Mesenchymal stem cell (in vitro differentiated cells and primary cell): ENCODE data around the gene SEPTIN12.

Source experiments
- DNase-seq: peaks from one replicate; pipeline ENCODE4 v3.0.0-alpha.2; 2013
- H2AFZ ChIP-seq: one replicate; pipeline ENCODE4 v1.6.1; 2013; ENCODE audit warnings: low read depth, mild to moderate bottlenecking, control low read depth, inconsistent platforms, low read length, moderate library complexity
- H2AK5ac ChIP-seq: 2 replicates; pipeline ENCODE4 v1.6.1; 2013; ENCODE audit warnings: low read length, moderate library complexity, mild to moderate bottlenecking, inconsistent platforms; ENCODE audit not compliant: severe bottlenecking
- H2BK120ac ChIP-seq: one replicate; pipeline ENCODE4 v1.6.1; 2013; ENCODE audit warnings: low read depth, mild to moderate bottlenecking, inconsistent platforms, low read length, moderate library complexity
- H2BK12ac ChIP-seq, 2 experiments: one replicate each; pipeline ENCODE4 v1.6.1; 2013; ENCODE audit warnings: inconsistent platforms in 2 of 2, low read length in 2 of 2, mild to moderate bottlenecking in 2 of 2, moderate library complexity in 2 of 2, control low read depth in 1 of 2
- H2BK15ac ChIP-seq: one replicate; pipeline ENCODE4 v1.6.1; 2013; ENCODE audit warnings: mild to moderate bottlenecking, low read depth, inconsistent platforms; ENCODE audit not compliant: poor library complexity, severe bottlenecking
- H2BK5ac ChIP-seq: 2 replicates; pipeline ENCODE4 v1.6.1; 2013; ENCODE audit warnings: low read depth, mild to moderate bottlenecking, low read length, control low read depth, inconsistent platforms; ENCODE audit not compliant: poor library complexity, severe bottlenecking
- H3K14ac ChIP-seq, 2 experiments: one replicate each; pipeline ENCODE4 v1.6.1; 2013; ENCODE audit warnings: inconsistent platforms in 2 of 2, low read length in 2 of 2, control low read depth in 1 of 2, mild to moderate bottlenecking in 1 of 2, moderate library complexity in 1 of 2
- H3K18ac ChIP-seq, 2 experiments: one replicate each; pipeline ENCODE4 v1.6.1; 2013; ENCODE audit warnings: inconsistent platforms in 2 of 2, low read length in 2 of 2, control low read depth in 1 of 2, low read depth in 1 of 2, mild to moderate bottlenecking in 1 of 2
- H3K23ac ChIP-seq, 2 experiments: one replicate each; pipeline ENCODE4 v1.6.1; 2013; ENCODE audit warnings: inconsistent platforms in 2 of 2, low read length in 2 of 2, mild to moderate bottlenecking in 2 of 2, moderate library complexity in 2 of 2, control low read depth in 1 of 2
- H3K27ac ChIP-seq: 2 replicates; pipeline ENCODE4 v1.5.1; 2013; ENCODE audit warnings: mild to moderate bottlenecking, moderate library complexity, low read length, control low read depth, inconsistent platforms; ENCODE audit not compliant: poor library complexity, severe bottlenecking
- H3K27me3 ChIP-seq, 2 experiments: 2 replicates each; pipeline versions ENCODE4 v1.6.1 to v1.7.0; 2013; ENCODE audit warnings: low read length in 2 of 2, mild to moderate bottlenecking in 2 of 2, moderate library complexity in 2 of 2, control low read depth in 1 of 2, inconsistent platforms in 1 of 2; ENCODE audit not compliant: control insufficient read depth in 1 of 2, insufficient read depth in 1 of 2
- H3K36me3 ChIP-seq, 2 experiments: 2 replicates each; pipeline versions ENCODE4 v1.6.1 to v1.7.0; 2013; ENCODE audit warnings: low read length in 2 of 2, control low read depth in 1 of 2, inconsistent platforms in 1 of 2, low read depth in 1 of 2, mild to moderate bottlenecking in 1 of 2; ENCODE audit not compliant: insufficient read depth in 2 of 2, control insufficient read depth in 1 of 2
- H3K4ac ChIP-seq, 2 experiments: one replicate each; pipeline ENCODE4 v1.6.1; 2013; ENCODE audit warnings: inconsistent platforms in 2 of 2, low read length in 2 of 2, mild to moderate bottlenecking in 2 of 2, moderate library complexity in 2 of 2, control low read depth in 1 of 2, low read depth in 1 of 2
- H3K4me1 ChIP-seq: 2 replicates; pipeline ENCODE4 v1.6.1; 2013; ENCODE audit warnings: low read depth, low read length, control low read depth; ENCODE audit not compliant: control insufficient read depth, insufficient read depth
- H3K4me2 ChIP-seq: 2 replicates; pipeline ENCODE4 v1.6.1; 2013; ENCODE audit warnings: low read length, mild to moderate bottlenecking, inconsistent platforms; ENCODE audit not compliant: poor library complexity, severe bottlenecking
- H3K4me3 ChIP-seq, 2 experiments: 2 replicates each; pipeline versions ENCODE4 v1.5.1 to v1.7.0; 2013; ENCODE audit warnings: low read length in 2 of 2, mild to moderate bottlenecking in 2 of 2, control low read depth in 1 of 2, low read depth in 1 of 2; ENCODE audit not compliant: insufficient read depth in 1 of 2
- H3K79me1 ChIP-seq: replicated peaks from 2 replicates; pipeline ENCODE4 v1.6.1; 2013; ENCODE audit warnings: mild to moderate bottlenecking, control low read depth, low read length, inconsistent platforms; ENCODE audit not compliant: poor library complexity, severe bottlenecking
- H3K9ac ChIP-seq: 2 replicates; pipeline ENCODE4 v1.7.0; 2013; ENCODE audit warnings: mild to moderate bottlenecking, low read length, moderate library complexity
- H3K9me3 ChIP-seq: 2 replicates; pipeline ENCODE4 v1.7.0; 2013; ENCODE audit warnings: mild to moderate bottlenecking, low read length; ENCODE audit not compliant: control insufficient read depth
- H4K8ac ChIP-seq: one replicate; pipeline ENCODE4 v1.6.1; 2013; ENCODE audit warnings: inconsistent platforms, mild to moderate bottlenecking, low read length, moderate library complexity
- H4K91ac ChIP-seq: one replicate; pipeline ENCODE4 v1.6.1; 2013; ENCODE audit warnings: mild to moderate bottlenecking, low read length, inconsistent platforms
- WGBS: methylation state at CpG from one replicate; pipeline ENCODE4 v1.1.7; 2013; ENCODE audit warnings: mixed read lengths; 5-methylcytosine and 5-hydroxymethylcytosine counted together

Gene SEPTIN12

GRCh38 chr16:4753227-4753626 lies 34.9 kb downstream of the SEPTIN12 start:
- Histone ChIP-seq H2AFZ (no peak overlapping the region), H3K18ac (no peak overlapping the region), H2BK15ac (no peak overlapping the region), H3K79me1 (peaks cover 32% of the 10 kb centered on the region), H4K91ac (no peak overlapping the region), H3K4me2 (no peak overlapping the region), H3K9ac (no peak overlapping the region), H2BK5ac (no peak overlapping the region), H3K27me3 (no peaks in the 10 kb centered on the region), H3K23ac (no peak overlapping the region), H3K4me1 (peaks cover 2% of the 10 kb centered on the region), H3K9me3 (no peaks in the 10 kb centered on the region), H2BK120ac (no peak overlapping the region), H3K4ac (no peak overlapping the region), H3K4me3 (no peak overlapping the region), H2BK12ac (no peak overlapping the region), H4K8ac (no peak overlapping the region), H3K27ac (no peak overlapping the region), H3K36me3 (peaks cover 70 to 73% of the 10 kb centered on the region in 2 experiments), H2AK5ac (no peak overlapping the region), H3K14ac (no peak overlapping the region)
- no peak for DNase-seq
- WGBS: 94% methylated on average over 11 of the region's 11 CpGs

GRCh38 chr16:4752351-4753100 lies 35.6 kb downstream of the SEPTIN12 start:
- H3K9me3 ChIP-seq: no peaks in the 10 kb centered on the region
- peaks cover 2% of the 10 kb centered on the region for H3K4me1 ChIP-seq
- H3K36me3 ChIP-seq: peaks cover 65 to 68% of the 10 kb centered on the region in 2 experiments
- no peak overlapping the region for H3K27ac ChIP-seq
- no peak overlapping the region for H2BK12ac ChIP-seq
- H3K18ac ChIP-seq: no peak overlapping the region
- no peak overlapping the region for H3K23ac ChIP-seq
- H3K4me3 ChIP-seq: no peak overlapping the region
- 98% methylated on average over 43 of the region's 44 CpGs for WGBS
- DNase-seq: no peak
- no peak overlapping the region for H2BK15ac ChIP-seq
- H4K91ac ChIP-seq: no peak overlapping the region
- H2AK5ac ChIP-seq: no peak overlapping the region
- peaks cover 32% of the 10 kb centered on the region for H3K79me1 ChIP-seq
- H3K14ac ChIP-seq: no peak overlapping the region
- no peak overlapping the region for H2BK5ac ChIP-seq
- no peak overlapping the region for H3K9ac ChIP-seq
- H3K27me3 ChIP-seq: no peaks in the 10 kb centered on the region
- H3K4ac ChIP-seq: no peak overlapping the region
- no peak overlapping the region for H2AFZ ChIP-seq
- H4K8ac ChIP-seq: no peak overlapping the region
- no peak overlapping the region for H3K4me2 ChIP-seq
- no peak overlapping the region for H2BK120ac ChIP-seq

- no peak overlapping the region for H2BK5ac ChIP-seq
- no peak overlapping the region for H2AK5ac ChIP-seq
- H2BK120ac ChIP-seq: no peak overlapping the region
- H3K4ac ChIP-seq: no peak overlapping the region
- no peak for DNase-seq
- no peak overlapping the region for H3K9ac ChIP-seq
- no peak overlapping the region for H3K23ac ChIP-seq
- no peak overlapping the region for H2BK12ac ChIP-seq
- H3K27ac ChIP-seq: no peak overlapping the region
- WGBS: 94% methylated on average over 8 of the region's 8 CpGs
- H3K79me1 ChIP-seq: peaks cover 30% of the 10 kb centered on the region
- no peak overlapping the region for H2BK15ac ChIP-seq
- peaks cover 7% of the 10 kb centered on the region for H3K4me1 ChIP-seq
- H3K9me3 ChIP-seq: no peaks in the 10 kb centered on the region
- H2AFZ ChIP-seq: no peak overlapping the region
- H3K27me3 ChIP-seq: no peaks in the 10 kb centered on the region
- H3K4me3 ChIP-seq: no peak overlapping the region
- H3K18ac ChIP-seq: no peak overlapping the region
- H4K91ac ChIP-seq: no peak overlapping the region
- H3K36me3 ChIP-seq: peaks cover 51 to 71% of the 10 kb centered on the region in 2 experiments
- H3K14ac ChIP-seq: no peak overlapping the region
- H3K4me2 ChIP-seq: no peak overlapping the region
- no peak overlapping the region for H4K8ac ChIP-seq
Measured at GRCh38 chr16:4750896-4751295, 37.2 kb downstream of the SEPTIN12 start.

- Histone ChIP-seq H3K18ac (no peak overlapping the region), H3K79me1 (peaks cover 22% of the 10 kb centered on the region), H3K27ac (no peak overlapping the region), H2BK5ac (no peak overlapping the region), H2BK120ac (no peak overlapping the region), H2BK15ac (no peak overlapping the region), H3K36me3 (peaks cover 41 to 65% of the 10 kb centered on the region in 2 experiments), H3K9ac (no peak overlapping the region), H4K91ac (no peak overlapping the region), H3K4me1 (peaks cover 7% of the 10 kb centered on the region), H3K14ac (no peak overlapping the region), H3K9me3 (no peaks in the 10 kb centered on the region), H2AFZ (no peak overlapping the region), H2BK12ac (no peak overlapping the region), H4K8ac (no peak overlapping the region), H3K4me2 (no peak overlapping the region), H3K27me3 (no peaks in the 10 kb centered on the region), H3K23ac (no peak overlapping the region), H2AK5ac (no peak overlapping the region), H3K4me3 (no peak overlapping the region), H3K4ac (no peak overlapping the region)
- DNase-seq: no peak
- 90% methylated on average over 8 of the region's 10 CpGs for WGBS
Measured at GRCh38 chr16:4749700-4750257, 38.4 kb downstream of the SEPTIN12 start.
